Esophagus squamous epithelium (tissue), 5 donors: ENCODE measurements around the gene ZNF283. TPM values are rescaled to one million over a fixed set of nuclear protein-coding genes. Genes with fewer than 3 reads are reported as not detected.
"Not testable (repeated sequence)": the region's sequence is repeated elsewhere in the genome, so short reads cannot be mapped to it uniquely, and the experiment has no call there.

ENCODE experiments used
- DNase-seq: peaks from one replicate; lab custom pipeline; 2025; lab: John Stamatoyannopoulos, UW
- H3K27ac ChIP-seq, 4 donors: fragments of 200-600 bp; sonication (generic); one replicate each; pipeline ENCODE4 v1.5.1; 2016 to 2019; ENCODE audit warnings: mild to moderate bottlenecking in 1 of 4
- H3K27me3 ChIP-seq, 4 donors: fragments of 200-600 bp; sonication (generic); 1 replicate in 3 of 4; 2 replicates in 1 of 4; pipeline versions ENCODE4 v1.5.1 to v1.6.0; 2017 to 2021; ENCODE audit warnings: antibody characterized with exemption in 1 of 4
- H3K36me3 ChIP-seq, 3 donors: fragments of 200-600 bp; sonication (generic); one replicate each; pipeline ENCODE4 v1.5.1; 2016 to 2019
- H3K4me1 ChIP-seq, 3 donors: fragments of 200-600 bp; sonication (generic); one replicate each; pipeline ENCODE4 v1.5.1; 2017 to 2019
- H3K4me3 ChIP-seq, 4 donors: fragments of 200-600 bp; sonication (generic); 1 replicate in 3 of 4; 2 replicates in 1 of 4; pipeline ENCODE4 v1.5.1; 2016 to 2019; ENCODE audit warnings: mild to moderate bottlenecking in 2 of 4, moderate library complexity in 1 of 4
- H3K9me3 ChIP-seq, 3 donors: fragments of 200-600 bp; sonication (generic); one replicate each; pipeline ENCODE4 v1.5.1; 2016 to 2019
- POLR2A ChIP-seq, 4 donors: fragments of 450-650 bp; IDR thresholded peaks; one replicate each; pipeline ENCODE4 v1.6.1; 2017; ENCODE audit warnings: antibody characterized with exemption in 4 of 4, mild to moderate bottlenecking in 4 of 4, moderate library complexity in 3 of 4
- WGBS, 2 donors: methylation state at CpG; one replicate each; pipeline ENCODE4 v1.1.5; 2018; 5-methylcytosine and 5-hydroxymethylcytosine counted together
- intact Hi-C: fragments of 100-400 bp; cut with DNase I; formaldehyde crosslinking; loops from one replicate; pipeline ENCODE4 v1.15.0; 2022
- total RNA-seq, 4 donors: library from RNA; depleted of rRNA; stranded (reverse); fragments of >200 nt; gene quantifications; one replicate each; pipeline ENCODE4 v1.1.0, GENCODE V29; 2016
- TF ChIP-seq, protein P1 (sequence below), 6 experiments: fragments of 450-650 bp in 4 of 6; fragments of 200-600 bp in 2 of 6; sonication (generic) in 2 of 6; IDR thresholded peaks; one replicate each; pipeline ENCODE4 v1.5.1; 2016 to 2019; ENCODE audit warnings: antibody characterized with exemption in 6 of 6, mild to moderate bottlenecking in 4 of 6, moderate library complexity in 4 of 6
- donor health status: DM: yes; HTN: yes; CAD: no.

The ZNF283 gene
- total RNA-seq, 4 donors from 2014 or later: 1.5 to 19.1 (median 6.5) TPM

DNA sequence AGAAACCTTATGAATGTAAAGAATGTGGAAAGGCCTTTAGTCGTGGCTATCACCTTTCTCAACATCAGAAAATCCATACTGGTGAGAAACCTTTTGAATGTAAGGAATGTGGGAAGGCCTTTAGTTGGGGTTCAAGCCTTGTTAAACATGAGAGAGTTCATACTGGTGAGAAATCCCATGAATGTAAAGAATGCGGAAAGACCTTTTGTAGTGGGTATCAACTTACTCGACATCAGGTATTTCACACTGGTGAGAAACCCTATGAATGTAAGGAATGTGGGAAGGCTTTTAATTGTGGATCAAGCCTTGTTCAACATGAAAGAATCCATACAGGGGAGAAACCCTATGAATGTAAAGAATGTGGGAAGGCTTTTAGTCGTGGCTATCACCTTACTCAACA, 20.8 kb downstream of the ZNF283 start:
- intact Hi-C loops: no loop called here
- TF ChIP-seq, protein P1, sequence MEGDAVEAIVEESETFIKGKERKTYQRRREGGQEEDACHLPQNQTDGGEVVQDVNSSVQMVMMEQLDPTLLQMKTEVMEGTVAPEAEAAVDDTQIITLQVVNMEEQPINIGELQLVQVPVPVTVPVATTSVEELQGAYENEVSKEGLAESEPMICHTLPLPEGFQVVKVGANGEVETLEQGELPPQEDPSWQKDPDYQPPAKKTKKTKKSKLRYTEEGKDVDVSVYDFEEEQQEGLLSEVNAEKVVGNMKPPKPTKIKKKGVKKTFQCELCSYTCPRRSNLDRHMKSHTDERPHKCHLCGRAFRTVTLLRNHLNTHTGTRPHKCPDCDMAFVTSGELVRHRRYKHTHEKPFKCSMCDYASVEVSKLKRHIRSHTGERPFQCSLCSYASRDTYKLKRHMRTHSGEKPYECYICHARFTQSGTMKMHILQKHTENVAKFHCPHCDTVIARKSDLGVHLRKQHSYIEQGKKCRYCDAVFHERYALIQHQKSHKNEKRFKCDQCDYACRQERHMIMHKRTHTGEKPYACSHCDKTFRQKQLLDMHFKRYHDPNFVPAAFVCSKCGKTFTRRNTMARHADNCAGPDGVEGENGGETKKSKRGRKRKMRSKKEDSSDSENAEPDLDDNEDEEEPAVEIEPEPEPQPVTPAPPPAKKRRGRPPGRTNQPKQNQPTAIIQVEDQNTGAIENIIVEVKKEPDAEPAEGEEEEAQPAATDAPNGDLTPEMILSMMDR (IDR thresholded peaks at IDR 0.05): no peak
- no peak for TF ChIP-seq POLR2A (IDR thresholded peaks at IDR 0.05)
- peaks cover 10 to 99% (median 94%) of the 10 kb centered on the region in 3 donors for H3K9me3 ChIP-seq

DNA sequence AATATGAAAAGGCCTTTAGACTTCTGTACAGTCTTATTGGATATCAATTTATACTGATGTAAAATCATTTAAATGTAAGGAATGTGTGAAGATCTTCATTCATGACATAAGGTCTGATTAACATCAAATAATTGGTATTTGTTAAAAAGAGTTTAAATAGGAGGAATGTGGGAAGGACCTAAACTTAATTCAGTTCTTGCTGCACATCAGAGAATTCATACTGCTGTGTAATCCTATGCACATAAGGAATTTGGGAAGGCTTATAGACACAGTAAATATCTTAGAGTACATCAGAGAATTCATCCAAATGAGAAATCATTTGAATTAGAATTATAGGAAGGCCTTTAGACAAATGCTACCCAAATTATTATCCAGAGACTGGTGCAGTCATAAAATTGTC, 21.7 kb downstream of the ZNF283 start:
- TF ChIP-seq, protein P1 (IDR thresholded peaks at IDR 0.05): no peak
- TF ChIP-seq POLR2A (IDR thresholded peaks at IDR 0.05): no peak

More for the DNA sequence above, 20.8 kb downstream of the ZNF283 start:
- no peak for DNase-seq
- WGBS, 2 donors: 84 to 94% methylated on average over 4 of the region's 4 CpGs
- no peaks in the 10 kb centered on the region for H3K27me3 ChIP-seq
- no peak overlapping the region for H3K27ac ChIP-seq
- H3K36me3 ChIP-seq: peaks cover 0 to 78% (median 11%) of the 10 kb centered on the region in 3 donors
- H3K4me1 ChIP-seq: no peaks in the 10 kb centered on the region
- H3K4me3 ChIP-seq: peak overlapping the region in 1 of 4 donors; percentile 4

DNA sequence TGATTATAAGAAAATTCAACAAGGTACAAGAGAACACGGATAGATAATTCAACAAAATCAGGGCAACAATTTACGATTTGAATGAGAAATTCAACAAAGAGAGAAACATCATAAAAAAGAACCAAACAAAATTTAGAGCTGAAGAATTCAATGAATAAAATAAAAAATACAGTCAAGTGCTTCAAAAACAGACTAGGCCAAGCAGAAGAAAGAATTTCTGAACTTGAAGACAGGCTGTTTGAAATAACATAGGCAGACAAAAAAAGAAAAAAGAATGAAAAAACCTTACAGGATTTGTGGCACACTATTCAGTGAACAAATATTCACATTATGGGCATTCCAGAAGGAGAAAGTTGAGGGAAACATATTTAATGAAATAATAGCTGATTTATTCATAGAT, 31.1 kb downstream of the ZNF283 start:
- peaks cover 0 to 98% (median 91%) of the 10 kb centered on the region in 3 donors for H3K9me3 ChIP-seq
- WGBS, 2 donors: 89 to 94% methylated on average over 2 of the region's 2 CpGs

More for the DNA sequence above, 21.7 kb downstream of the ZNF283 start:
- peaks cover 10 to 99% (median 91%) of the 10 kb centered on the region in 3 donors for H3K9me3 ChIP-seq
- intact Hi-C loops: no loop called here
- no peak overlapping the region for H3K27ac ChIP-seq
- H3K4me3 ChIP-seq: no peak overlapping the region
- no peaks in the 10 kb centered on the region for H3K4me1 ChIP-seq
- no peaks in the 10 kb centered on the region for H3K27me3 ChIP-seq
- peaks cover 0 to 69% (median 11%) of the 10 kb centered on the region in 3 donors for H3K36me3 ChIP-seq
- DNase-seq: no peak

DNA sequence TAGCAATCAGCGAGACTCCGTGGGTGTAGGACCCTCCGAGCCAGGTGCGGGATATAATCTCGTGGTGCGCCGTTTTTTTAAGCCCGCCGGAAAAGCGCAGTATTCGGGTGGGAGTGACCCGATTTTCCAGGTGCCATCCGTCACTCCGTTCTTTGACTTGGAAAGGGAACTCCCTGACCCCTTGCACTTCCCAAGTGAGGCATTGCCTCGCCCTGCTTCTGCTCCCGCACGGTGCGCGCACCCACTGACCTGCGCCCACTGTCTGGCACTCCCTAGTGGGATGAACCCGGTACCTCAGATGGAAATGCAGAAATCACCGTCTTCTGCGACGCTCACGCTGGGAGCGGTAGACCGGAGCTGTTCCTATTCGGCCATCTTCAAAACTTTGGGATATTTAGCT, 39.8 kb downstream of the ZNF283 start:
- intact Hi-C loops, H3K36me3 ChIP-seq, H3K27me3 ChIP-seq, DNase-seq, H3K4me3 ChIP-seq, H3K27ac ChIP-seq, H3K4me1 ChIP-seq: not testable (repeated sequence)
- 89 to 96% methylated on average over 14 to 24 of the region's 28 CpGs for WGBS, 2 donors
- H3K9me3 ChIP-seq: peaks cover 0 to 81% (median 64%) of the 10 kb centered on the region in 3 donors

More for the DNA sequence above, 31.1 kb downstream of the ZNF283 start:
- Histone ChIP-seq H3K4me1 (no peaks in the 10 kb centered on the region), H3K36me3 (peaks cover 0 to 7% (median 0%) of the 10 kb centered on the region in 3 donors), H3K27ac (no peak overlapping the region), H3K27me3 (no peaks in the 10 kb centered on the region), H3K4me3 (no peak overlapping the region)
- no peak for DNase-seq
- intact Hi-C loops: no loop called here
- TF ChIP-seq POLR2A (IDR thresholded peaks at IDR 0.05): no peak
- TF ChIP-seq, protein P1 (IDR thresholded peaks at IDR 0.05): no peak

DNA sequence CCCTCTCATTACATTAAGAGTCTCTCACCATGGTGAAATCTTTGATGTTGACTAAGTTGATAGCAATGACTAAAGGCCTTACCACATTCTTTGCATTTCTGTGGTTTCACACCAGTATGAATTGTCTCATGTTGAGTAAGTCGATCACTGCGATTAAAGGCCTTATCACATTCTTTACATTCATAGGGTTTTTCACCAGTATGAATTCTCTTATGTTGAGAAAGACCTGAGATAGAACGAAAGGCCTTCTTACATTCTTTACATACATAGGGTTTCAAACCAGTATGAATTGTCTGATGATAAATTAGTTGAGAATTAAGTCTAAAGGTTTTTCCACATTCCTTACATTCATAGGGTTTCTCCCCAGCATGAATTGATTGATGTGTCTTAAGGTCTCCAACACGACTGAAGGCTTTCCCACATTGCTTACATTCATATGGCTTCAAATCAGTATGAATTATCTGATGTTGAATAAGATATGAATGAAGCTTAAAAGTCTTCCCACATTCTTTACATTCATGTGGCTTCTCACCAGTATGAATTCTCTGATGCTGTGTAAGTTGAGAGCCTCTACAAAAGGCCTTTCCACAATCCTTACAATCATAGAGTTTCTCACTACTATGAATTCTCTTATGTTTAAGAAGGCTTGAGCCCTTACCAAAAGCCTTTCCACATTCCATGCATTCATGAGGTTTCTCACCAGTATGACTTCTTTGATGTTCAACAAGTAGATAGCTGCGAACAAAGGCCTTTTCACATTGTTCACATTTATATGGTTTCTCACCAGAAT, 45.6 kb downstream of the ZNF283 start:
- no peak for DNase-seq
- Histone ChIP-seq H3K27me3 (no peaks in the 10 kb centered on the region), H3K9me3 (peaks cover 6 to 96% (median 78%) of the 10 kb centered on the region in 3 donors), H3K36me3 (peaks cover 0 to 19% (median 0%) of the 10 kb centered on the region in 3 donors), H3K27ac (no peak overlapping the region), H3K4me1 (no peaks in the 10 kb centered on the region), H3K4me3 (no peak overlapping the region)
- no peak for TF ChIP-seq POLR2A (IDR thresholded peaks at IDR 0.05)
- TF ChIP-seq, protein P1 (IDR thresholded peaks at IDR 0.05): no peak
- intact Hi-C loops: no loop called here
- 78 to 85% methylated on average over 5 of the region's 5 CpGs for WGBS, 2 donors
